Activated naive CD4-positive, alpha-beta T cell treated with Interleukin-2 at 50 U/mL for 16 hours (primary cell): ENCODE results near the gene TMCO4.
"Not testable (repeated sequence)": the region's sequence is repeated elsewhere in the genome, so short reads cannot be mapped to it uniquely, and the experiment has no call there.

Source experiments
- DNase-seq: peaks from one replicate; pipeline ENCODE4 v3.0.0-alpha.2; 2020

Gene TMCO4

GRCh38 chr1:19651141-19651737 lies 148.5 kb downstream of the TMCO4 start:
- peak; percentile 47 for DNase-seq

DNA sequence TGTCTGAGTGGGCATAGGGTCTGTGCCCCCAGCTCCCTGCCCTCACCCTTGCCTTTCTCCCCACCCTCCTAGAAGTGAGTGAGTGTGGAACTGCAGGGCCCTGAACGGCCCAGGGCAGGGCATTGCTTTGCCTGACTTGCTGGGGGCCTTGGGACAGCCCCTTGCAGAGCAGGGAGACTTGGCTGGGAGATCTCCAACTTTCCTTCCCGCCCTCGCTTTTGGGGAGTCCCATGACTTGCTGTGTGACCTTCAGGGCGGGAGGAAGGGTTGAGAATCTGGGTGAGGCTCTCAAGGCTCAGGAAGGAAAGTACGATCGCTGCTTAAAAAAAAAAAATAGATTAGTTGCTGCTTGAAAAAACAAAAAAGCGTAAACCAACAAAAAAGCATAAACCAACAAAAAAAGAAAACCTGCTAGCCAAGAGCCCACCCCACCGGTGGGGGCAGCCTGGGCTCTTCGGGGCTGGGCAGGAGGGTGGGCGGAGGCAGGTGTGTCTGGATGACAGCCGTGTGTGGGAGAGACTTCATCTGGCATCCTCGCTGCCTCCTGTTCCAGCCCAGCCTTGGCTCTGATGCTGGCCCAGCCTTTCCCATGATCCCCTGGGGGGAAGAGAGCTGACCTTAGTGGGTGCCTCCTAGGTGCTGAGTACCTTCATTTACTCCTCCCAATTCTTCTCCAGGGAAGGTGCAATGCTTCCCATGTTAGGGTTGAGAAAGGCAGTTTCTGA lies 149.1 kb downstream of the TMCO4 start:
- DNase-seq, result no peak

- DNase-seq, result no peak
These were observed 151.0 kb downstream of the TMCO4 start for GRCh38 chr1:19648689-19649088.

GRCh38 chr1:19648239-19648638 lies 151.5 kb downstream of the TMCO4 start:
- no peak for DNase-seq

- no peak for DNase-seq
These were observed 152.1 kb downstream of the TMCO4 start for GRCh38 chr1:19647643-19648042.

DNA sequence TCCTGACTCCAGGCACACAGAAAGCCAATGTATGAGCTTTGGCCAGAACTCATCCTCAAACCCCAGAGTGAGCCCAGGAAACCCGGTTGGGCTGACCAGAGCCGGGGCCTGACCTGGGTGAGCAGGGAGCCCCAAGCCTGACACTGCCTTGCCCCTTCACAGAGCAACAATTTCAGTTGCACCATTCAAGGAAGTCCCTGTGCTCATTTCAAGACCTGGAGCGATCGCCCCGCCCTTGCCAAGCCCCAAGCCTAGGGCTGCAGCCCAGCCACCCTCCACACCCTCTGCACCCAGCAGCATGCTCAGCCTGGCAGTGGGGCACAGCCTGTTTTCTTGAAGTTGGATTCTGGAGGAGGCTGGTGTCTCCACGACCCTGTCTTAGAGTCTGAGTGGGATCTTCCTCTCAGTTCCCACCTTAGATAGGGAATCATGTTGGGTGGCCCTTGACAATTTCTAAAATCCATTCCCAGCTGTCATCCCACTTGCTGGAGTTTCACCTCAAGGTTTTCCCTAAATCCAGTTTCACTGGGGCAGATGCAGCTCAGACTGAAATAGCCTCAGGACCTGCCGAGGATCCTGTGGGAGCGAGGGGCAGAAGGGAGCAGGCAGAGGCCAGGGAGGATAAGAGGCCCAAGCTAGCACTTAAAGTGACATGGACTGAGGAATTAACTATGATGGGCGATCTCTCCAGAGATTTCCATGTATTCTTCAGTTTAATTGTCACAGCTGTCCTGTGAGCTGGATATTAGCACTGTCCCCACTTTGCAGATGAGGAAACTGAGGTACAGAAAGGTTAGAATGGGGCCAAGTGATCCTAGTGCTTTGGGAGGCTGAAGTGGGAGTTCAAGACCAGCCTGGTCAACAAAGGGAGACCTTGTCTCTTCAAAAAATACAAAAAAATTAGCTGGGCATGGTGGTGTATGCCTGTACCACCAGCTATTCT lies 153.1 kb downstream of the TMCO4 start:
- peak; percentile 17 for DNase-seq

DNA sequence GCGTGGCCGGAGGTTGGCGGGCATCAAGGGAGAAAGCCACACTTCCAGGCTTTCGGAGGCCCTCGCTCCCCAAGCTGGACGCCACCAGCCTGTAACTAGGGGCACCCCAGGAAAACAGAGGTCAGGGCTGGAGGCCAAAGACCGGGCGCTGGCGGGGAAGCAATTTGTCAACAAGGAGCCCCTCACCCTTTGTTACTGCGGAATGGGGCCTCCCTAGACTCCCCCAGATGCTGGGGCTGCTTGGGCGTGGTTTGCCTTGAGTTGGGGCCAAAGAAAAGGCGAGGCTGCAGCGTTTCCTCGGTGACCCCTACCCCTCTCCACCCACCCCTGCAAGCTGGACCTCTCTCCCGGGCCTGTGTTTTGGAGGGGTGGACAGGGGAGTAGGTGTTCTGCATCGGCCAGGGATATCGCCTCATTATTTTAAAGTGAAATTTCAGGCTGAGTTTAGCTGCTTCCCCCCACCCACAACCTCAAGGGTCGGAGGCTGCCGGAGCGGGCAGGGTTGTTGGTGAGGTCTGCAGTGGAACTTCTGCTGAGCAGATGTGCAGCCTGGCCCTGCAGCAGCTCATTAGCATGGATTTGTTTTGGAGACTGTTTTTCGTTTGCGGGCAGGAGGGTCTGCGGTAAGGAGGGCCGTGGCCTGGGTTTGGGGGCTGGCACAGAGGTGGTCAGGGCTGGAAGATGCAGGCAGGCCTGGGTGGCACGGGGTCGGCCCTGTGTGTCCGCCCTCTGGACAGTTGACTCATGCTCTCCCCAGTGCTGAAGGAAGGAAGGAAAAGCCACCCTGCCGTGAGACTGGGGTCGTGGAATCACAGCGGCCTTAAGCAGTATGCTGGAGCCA lies 154.1 kb downstream of the TMCO4 start:
- no peak for DNase-seq

DNA sequence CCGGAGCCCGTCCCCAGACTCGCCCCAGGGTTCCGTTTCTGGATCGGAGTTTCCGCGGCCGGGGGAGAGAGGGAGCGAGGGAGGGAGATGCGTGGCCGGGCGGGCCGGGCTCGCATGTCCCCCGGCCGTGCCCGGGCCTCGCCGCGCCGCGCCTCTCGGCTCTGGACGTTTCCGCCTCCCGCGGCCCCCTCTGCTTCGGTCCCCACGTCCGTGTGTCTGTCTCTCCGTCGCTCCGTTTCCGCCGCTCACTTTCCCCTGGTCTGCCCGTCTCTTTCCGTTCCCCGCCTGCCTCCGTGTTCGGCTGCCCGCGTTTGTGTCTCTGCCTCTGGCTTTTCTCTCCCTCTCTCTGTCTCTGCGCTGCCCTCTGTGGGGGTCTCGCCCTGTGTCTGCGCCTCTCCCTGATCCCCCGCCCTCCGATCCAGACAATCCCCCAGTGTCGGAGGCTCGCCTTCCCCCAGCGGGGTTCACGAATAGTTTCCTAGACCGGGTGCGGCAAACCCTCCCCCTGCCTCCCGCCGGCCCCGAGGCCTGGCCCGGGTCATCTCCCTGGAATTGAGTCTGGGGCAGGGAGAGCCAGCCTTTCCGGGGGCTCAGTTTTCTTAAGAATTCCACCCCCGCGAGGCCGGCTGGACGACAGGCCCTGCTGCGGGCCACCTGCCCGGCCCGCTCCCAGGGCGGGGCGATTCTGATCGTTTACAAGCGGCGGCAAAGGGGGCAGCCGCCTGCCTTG lies 154.9 kb downstream of the TMCO4 start:
- DNase-seq, result peak; percentile 57

DNA sequence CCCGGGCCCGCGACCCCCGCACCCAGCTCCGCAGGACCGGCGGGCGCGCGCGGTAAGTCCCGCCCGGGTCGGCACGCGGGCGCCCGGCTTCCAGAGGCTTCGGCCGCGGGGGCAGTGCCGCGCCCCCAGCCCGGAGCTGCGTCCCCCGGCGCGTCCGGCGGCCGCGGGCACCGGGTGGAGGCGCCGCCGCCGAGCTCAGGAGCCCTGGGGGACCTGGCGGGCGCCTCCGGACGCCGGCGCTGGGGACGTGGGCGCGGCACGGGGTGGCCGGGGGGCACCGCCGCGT lies 155.4 kb downstream of the TMCO4 start:
- no peak for DNase-seq

GRCh38 chr1:19643602-19644394 lies 155.9 kb downstream of the TMCO4 start, which contains the start of gene NBL1:
Gene NBL1, plus strand, starts transcription at chr1:19644311. Its CDS starts 10,720 bp downstream, at chr1:19655031.
- peak; percentile 79 for DNase-seq

DNA sequence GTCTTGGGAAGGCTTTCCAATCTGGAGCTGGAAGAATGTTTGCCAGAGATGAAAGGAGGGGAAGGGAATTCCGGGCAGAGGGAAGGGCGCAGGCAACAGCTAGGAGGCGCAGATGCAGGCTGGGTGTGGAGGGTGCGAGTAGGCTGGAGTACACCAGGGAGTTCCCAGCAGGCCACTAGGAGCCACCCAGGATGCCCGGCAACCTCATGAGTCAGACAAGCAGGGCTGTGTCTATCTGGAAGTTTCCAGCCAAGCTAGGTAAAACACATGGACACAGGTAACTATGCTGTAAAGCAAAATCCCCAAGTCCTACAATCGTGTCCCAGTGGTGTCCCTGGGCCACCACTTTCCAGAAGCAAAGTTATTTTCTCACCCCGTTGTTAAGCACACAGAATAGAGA lies 156.6 kb downstream of the TMCO4 start:
- no peak for DNase-seq

DNA sequence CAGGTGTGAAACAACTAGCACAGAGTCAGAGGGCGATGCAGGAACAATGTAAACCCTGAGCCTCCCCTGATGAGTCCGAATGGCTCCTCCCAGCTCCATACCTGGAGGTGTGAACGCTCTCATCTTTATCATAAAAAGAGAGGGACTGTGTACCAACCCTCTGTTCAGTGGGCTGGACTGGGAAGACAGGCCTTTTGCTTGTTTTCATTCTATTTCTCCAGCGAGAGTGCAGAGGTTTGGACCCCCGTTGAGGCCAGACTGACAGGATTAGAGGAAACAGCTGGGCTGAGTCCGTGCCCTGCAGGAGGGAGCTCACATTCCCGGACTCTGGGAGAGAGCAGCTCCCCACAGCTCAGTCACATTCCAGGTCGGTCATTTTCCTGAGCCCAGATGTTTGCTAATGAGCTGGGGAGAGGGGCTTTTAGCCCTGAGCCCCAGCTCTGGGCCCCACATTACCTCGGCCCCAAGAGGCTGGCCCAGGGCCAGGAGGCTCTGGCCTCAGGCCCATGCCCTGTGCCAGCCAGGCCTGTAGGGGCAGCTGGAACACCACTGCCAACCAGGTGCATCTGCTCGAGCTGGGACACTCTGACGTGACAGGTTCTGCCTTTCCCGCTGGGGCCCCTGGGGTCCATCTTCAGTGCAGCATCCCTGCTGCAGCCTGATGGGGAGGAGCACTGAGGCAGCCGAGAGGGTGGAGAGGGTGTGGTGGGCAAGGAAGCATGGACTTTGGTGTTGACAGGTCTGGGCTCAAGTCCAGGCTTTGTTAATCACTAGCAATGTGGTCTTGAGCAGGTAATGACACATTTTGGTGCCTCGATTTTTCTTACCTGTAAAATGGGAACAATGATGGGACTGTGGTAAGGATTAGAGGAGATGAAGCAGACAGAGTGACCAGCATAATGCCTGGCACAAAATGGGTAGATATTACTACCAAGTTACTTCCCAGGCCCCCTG lies 159.1 kb downstream of the TMCO4 start:
- DNase-seq, result no peak

GRCh38 chr1:19639999-19640362 lies 159.7 kb downstream of the TMCO4 start:
- no peak for DNase-seq

DNA sequence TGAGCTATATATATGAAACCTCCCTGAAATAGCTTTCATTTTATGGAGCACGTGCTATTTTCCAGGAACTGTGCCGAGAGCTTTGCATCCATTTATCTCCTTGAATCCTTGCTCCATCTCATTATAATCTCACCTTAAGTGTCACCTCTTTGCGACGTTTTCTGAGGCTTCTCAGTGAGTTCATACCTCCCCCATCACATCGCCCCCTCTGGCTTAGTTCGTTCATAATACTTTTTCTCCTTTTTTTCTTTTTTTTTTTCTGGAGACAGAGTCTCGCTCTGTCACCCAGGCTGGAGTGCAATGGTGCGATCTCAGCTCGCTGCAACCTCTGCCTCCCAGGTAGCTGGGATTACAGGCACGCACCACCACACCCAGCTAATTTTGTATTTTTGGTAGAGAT lies 160.5 kb downstream of the TMCO4 start:
- DNase-seq, result not testable (repeated sequence)

DNA sequence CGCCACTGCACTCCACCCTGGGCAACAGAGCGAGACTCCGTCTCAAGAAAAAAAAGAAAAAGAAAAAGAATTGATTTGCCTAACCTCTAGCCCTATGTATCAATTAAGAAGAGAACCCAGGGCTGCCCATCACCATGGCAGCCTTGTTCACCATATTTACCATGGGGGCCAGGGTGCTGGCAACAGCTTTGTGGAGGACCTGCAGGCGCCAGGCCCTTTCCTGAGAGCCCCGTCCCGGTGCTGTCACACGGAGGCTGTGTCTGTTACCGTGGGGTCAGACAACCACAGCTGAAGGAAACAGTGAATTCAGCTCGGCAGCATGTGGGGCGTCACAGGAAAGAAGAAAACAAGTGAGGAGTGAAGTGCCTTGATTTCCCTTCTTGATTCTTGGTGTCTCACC lies 162.1 kb downstream of the TMCO4 start:
- DNase-seq, result no peak

DNA sequence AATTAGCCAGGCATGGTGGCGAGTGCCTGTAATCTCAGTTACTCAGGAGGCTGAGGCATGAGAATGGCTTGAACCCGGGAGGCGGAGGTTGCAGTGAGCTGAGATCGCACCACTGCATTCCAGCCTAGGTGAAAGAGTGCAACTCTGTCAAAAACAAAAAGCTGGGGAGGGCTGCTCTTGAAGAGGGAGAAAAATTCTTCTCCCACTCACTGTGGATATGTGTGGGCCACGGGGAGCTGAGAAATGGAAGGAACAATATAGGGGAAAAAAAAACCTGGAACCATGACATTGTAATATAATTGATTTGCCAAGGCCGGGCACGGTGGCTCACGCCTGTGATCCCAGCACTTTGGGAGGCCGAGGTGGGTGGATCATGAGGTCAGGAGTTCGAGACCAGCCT lies 163.0 kb downstream of the TMCO4 start:
- not testable (repeated sequence) for DNase-seq

GRCh38 chr1:19636065-19636464 lies 163.7 kb downstream of the TMCO4 start:
- no peak for DNase-seq

- DNase-seq, result no peak
These were observed 164.1 kb downstream of the TMCO4 start for GRCh38 chr1:19635646-19636045.

DNA sequence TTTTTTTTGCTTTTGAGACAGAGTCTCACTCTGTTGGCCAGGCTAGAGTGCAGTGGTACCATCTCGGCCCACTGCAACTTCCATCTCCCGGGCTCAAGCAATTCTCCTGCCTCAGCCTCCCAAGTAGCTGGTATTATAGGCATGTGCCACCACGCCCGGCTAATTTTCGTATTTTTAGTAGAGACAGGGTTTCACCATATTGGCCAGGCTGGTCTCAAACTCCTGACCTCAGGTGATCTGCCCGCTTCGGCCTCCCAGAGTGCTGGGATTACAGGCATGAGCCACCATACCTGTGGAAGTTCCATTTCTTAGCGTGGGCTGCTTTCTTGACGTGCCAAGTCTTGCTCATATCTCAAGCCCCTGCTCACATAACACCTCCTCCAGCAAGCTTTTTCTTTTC lies 164.7 kb downstream of the TMCO4 start:
- DNase-seq, result not testable (repeated sequence)

DNA sequence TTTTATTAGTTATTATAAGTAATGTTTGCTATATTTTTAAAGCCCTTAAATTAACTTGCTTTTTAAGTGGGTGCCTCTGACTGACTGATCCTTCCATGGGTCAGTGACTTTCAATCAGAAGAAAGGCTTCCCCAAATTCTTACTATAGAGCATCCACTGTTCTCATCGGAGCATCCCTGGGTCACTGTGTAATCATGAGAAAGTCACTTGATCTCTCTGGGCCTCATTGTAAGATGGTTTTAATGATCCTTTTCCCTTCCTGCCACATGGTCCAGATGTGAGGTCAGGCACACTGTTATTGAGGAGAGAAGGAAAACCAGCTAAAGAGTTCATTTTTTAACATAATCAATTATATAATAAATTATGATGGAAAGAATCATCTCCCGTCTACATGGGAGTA lies 166.6 kb downstream of the TMCO4 start:
- DNase-seq, result no peak
